ENCODE results near the gene CDH8. TPM values are rescaled to one million over a fixed set of nuclear protein-coding genes. Genes with fewer than 3 reads are reported as not detected.

Gene CDH8
- total RNA-seq, 2 experiments from 2014 or later = not detected

DNA sequence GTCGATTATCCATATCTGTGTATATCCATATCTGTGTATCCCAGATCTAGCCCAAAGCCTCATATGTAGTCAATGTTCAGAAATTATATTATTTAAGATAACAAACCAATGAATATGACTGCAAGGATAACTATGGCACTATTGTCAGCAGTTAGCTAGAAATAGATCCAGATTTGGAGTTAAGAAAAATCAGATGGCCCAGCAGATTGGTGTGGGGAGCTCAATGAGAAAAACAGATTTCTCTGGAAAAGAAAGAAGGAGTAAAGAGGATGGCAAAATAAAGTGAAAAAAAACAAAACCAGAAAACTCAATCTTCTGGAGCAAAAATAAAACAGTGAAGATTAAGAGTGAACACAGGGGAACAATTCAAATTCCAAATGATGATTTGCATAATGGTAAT is 10.6 kb upstream of the CDH8 start:
- ChIA-PET CTCF (no interaction called here), POLR2A (no interaction called here)
- DNase-seq = no peak
- no peaks in the 10 kb centered on the region for H3K36me3 Mint-ChIP-seq (ENCODE audit: low read depth)
- H3K27ac Mint-ChIP-seq = no peak overlapping the region
- peaks cover 7% of the 10 kb centered on the region for H3K9me3 Mint-ChIP-seq
- H3K4me3 Mint-ChIP-seq = no peak overlapping the region
- H3K4me1 Mint-ChIP-seq = no peaks in the 10 kb centered on the region
- no peaks in the 10 kb centered on the region for H3K27me3 Mint-ChIP-seq

DNA sequence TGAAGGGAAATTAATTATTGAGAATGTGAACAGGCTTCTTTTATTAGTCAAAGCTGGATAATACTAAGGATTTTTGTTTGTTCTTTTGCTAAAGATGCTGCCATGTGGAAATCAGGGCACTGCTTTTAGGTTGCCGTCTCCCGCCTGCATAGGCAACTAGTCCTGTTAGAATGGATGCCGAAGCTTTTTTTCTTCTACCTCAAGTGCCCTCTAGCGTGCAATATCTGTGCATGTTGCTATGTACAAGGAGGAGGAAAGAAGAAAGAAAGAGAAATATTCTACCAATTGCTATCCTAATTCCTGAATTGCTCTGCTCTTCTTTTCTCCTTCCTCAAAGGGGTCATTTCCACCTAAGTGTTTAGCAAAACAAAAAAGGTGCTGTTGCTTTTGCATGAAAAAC is 5.2 kb upstream of the CDH8 start:
- no peak overlapping the region for H3K4me3 Mint-ChIP-seq
- POLR2A ChIA-PET = no interaction called here
- H3K36me3 Mint-ChIP-seq (ENCODE audit: low read depth) = no peaks in the 10 kb centered on the region
- H3K9me3 Mint-ChIP-seq = peaks cover under 1% of the 10 kb centered on the region
- CTCF ChIA-PET = no interaction called here
- no peak overlapping the region for H3K27ac Mint-ChIP-seq
- DNase-seq = no peak
- peaks cover 3% of the 10 kb centered on the region for H3K27me3 Mint-ChIP-seq
- H3K4me1 Mint-ChIP-seq = no peaks in the 10 kb centered on the region

DNA sequence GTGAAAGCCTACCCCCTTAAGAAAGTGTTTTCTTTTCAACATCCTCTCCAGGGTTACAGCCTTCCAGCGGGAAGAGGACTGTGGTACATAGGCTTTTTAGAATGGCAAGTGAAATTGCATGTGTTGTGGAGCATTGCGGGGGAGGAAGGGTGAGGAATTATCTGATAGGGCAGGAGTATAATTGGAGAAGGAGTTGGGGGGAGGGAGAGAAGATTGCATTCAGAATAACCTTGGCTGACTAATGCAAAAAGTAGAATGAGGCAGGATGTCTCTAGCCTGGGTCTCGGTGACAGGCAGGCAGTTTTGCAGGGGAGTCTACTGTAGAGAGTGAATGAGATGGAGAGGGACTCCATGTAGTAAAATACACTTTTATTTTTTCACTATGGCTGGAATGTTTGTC is 2.4 kb upstream of the CDH8 start:
- Mint-ChIP-seq H3K27me3 (peaks cover 14% of the 10 kb centered on the region), H3K4me3 (no peak overlapping the region), H3K4me1 (no peaks in the 10 kb centered on the region), H3K27ac (no peak overlapping the region), H3K9me3 (no peaks in the 10 kb centered on the region), H3K36me3 (ENCODE audit: low read depth) (no peaks in the 10 kb centered on the region)
- POLR2A ChIA-PET = no interaction called here
- no peak for DNase-seq
- CTCF ChIA-PET = no interaction called here

DNA sequence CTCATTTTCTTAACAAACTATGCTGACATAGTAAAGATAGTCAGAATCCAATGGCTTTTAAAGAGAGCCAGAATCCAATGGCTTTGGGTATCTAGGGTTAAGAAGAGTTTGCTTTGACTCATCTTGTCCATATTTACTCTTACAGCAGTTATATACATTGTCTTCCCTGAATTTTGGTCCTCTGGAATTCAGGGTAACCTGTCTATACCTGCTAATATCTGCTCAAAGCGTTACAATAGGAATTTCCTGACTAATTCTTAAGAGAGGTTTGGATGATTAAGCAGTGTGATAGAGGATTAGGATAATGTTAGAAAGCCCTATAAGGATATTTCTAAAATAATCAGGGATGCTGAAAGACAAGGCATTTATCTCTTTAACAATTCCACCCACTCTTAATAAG is 2.0 kb upstream of the CDH8 start:
- DNase-seq = no peak
- Mint-ChIP-seq H3K9me3 (no peaks in the 10 kb centered on the region), H3K4me3 (no peak overlapping the region), H3K36me3 (ENCODE audit: low read depth) (no peaks in the 10 kb centered on the region), H3K27me3 (peaks cover 14% of the 10 kb centered on the region), H3K27ac (no peak overlapping the region), H3K4me1 (no peaks in the 10 kb centered on the region)
- POLR2A ChIA-PET = no interaction called here
- CTCF ChIA-PET = no interaction called here

DNA sequence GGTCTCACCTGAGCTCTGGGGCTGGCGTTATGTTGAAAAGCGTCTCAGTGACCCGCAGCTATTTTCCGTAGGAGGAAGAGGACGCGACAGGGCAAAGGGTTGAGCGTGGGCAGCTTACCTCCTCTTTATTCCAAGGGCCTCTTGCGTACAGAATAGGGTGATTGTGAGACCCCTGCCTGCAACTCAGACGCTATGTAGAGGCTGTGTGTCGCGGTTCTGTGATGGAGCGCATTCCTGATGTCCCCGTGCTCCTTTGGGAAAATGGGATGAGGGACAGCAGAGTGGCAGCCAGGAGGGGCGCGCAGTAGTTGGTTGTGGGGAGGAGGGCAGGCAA is 531 bp upstream of the CDH8 start:
- no peak for DNase-seq
- Mint-ChIP-seq H3K4me3 (no peak overlapping the region), H3K9me3 (no peaks in the 10 kb centered on the region), H3K27ac (peak overlapping the region; percentile 46), H3K4me1 (no peaks in the 10 kb centered on the region), H3K36me3 (ENCODE audit: low read depth) (no peaks in the 10 kb centered on the region), H3K27me3 (peaks cover 14% of the 10 kb centered on the region)
- POLR2A ChIA-PET = no interaction called here
- CTCF ChIA-PET = no interaction called here

DNA sequence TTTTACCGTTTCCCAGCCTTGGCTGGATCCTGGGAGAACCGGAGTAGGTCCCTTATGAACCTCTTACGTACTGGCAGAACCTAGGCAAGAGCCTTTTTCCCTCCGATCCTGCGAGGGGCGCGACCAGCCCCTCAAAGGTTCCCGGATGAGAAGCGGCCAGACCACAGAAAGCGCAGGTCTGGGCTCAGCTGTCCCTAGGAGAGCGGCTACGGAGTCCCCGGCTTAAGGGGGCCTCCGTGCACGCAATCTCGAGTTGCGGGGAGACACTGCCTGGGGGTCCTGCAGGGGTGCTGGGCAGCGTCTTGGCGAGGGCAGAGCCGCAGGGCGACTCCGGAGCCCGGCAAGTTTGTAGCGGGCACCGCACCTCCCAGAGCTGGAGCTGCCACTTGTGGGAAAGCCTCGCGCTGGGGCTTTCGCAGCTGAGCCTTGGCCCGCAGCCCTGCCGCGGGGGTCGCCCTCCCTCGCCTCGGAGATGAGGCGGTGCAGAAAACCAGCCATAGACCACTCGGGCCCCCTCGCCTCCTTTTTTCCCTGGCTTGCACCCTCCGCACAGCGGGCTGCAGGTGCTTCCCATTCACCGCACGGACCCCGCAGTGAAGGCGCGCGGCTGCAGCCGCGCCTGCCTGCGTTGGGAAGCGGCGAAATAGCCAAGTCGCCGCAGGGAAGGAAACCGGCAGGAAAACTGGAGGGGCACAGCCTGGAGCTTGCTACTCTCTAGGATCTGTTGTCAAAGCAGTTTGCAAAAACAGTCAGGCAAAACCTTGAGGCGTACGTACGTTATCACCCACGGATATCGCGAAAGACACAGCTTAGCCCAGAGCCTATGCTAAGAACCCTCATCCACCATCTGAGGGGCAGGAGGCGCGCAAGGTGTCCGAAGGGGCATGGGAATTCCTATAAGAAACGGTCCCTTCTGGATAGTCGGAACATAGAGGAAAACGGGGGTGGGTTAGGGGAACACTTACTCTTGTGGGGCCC is 834 bp downstream of the CDH8 start:
- H3K4me1 Mint-ChIP-seq = no peaks in the 10 kb centered on the region
- CTCF ChIA-PET = no interaction called here
- no peak overlapping the region for H3K27ac Mint-ChIP-seq
- H3K36me3 Mint-ChIP-seq (ENCODE audit: low read depth) = no peaks in the 10 kb centered on the region
- H3K9me3 Mint-ChIP-seq = no peaks in the 10 kb centered on the region
- H3K4me3 Mint-ChIP-seq = no peak overlapping the region
- DNase-seq = no peak
- POLR2A ChIA-PET = no interaction called here
- peaks cover 14% of the 10 kb centered on the region for H3K27me3 Mint-ChIP-seq

DNA sequence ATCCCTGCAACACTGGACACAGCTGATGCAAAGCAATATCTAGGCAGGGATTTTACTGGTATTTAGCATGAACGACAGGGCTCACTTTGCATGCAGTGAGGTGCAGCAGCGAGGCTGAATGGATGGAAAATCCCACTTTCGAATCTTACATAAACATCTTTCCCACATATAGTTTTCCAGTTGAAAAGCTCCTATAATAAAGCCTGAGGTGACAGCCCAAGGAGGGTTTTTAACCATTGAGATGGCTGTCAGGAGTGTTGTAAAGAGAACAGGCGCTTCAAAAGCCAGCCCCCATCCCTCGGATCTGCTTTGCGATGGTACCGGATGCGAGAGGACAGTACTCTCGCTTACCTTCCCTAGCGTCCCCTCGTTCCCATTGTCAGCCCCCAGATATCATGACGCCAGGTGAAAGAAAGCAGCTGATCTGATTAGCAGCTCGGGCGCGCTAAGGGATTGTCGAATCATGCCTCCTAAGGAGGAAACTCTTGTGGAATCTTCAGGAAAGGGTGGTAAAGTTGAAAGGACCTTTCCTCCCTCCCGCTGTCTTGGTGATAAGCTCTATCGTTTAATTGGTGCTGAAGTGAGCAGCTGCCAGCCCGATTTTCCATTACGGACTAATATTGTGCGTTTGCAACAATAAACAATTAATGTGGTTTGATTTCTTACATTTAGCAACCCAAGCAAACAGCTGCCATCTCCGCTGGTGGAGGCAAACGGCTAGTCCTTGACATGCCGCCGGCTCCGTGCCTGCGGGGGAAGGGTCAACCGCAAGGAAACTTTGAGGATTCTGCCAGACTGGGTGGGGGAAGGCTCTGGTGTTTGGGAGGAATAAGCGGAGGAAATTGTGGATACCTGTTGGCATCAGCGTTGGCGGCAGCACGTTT is 1.8 kb downstream of the CDH8 start:
- H3K27me3 Mint-ChIP-seq = peaks cover 14% of the 10 kb centered on the region
- ChIA-PET CTCF (no interaction called here), POLR2A (no interaction called here)
- H3K4me3 Mint-ChIP-seq = no peak overlapping the region
- DNase-seq = no peak
- no peaks in the 10 kb centered on the region for H3K36me3 Mint-ChIP-seq (ENCODE audit: low read depth)
- H3K27ac Mint-ChIP-seq = no peak overlapping the region
- no peaks in the 10 kb centered on the region for H3K9me3 Mint-ChIP-seq
- H3K4me1 Mint-ChIP-seq = no peaks in the 10 kb centered on the region

DNA sequence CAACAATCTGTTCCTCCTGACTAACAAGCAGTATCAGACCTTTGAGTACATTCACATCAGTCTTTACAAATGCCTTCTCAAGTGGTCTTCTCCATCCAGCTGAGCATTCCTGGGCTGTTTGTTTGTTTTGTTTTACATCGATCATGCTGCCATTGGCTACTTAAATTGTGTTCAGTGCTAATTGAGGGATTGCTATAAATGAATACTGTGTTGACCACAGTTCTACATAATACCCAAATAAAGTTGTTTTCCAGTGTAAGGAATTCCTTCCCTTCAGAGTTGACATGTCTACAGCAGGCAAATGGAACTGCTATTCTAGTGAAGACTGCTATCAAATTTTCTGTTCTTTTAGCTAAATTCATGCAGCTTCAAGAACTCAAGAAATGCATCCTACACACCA is 3.2 kb downstream of the CDH8 start:
- H3K9me3 Mint-ChIP-seq = peaks cover 3% of the 10 kb centered on the region
- no peaks in the 10 kb centered on the region for H3K36me3 Mint-ChIP-seq (ENCODE audit: low read depth)
- POLR2A ChIA-PET = no interaction called here
- no peak for DNase-seq
- peaks cover 14% of the 10 kb centered on the region for H3K27me3 Mint-ChIP-seq
- CTCF ChIA-PET = no interaction called here
- no peaks in the 10 kb centered on the region for H3K4me1 Mint-ChIP-seq
- no peak overlapping the region for H3K4me3 Mint-ChIP-seq
- H3K27ac Mint-ChIP-seq = no peak overlapping the region

DNA sequence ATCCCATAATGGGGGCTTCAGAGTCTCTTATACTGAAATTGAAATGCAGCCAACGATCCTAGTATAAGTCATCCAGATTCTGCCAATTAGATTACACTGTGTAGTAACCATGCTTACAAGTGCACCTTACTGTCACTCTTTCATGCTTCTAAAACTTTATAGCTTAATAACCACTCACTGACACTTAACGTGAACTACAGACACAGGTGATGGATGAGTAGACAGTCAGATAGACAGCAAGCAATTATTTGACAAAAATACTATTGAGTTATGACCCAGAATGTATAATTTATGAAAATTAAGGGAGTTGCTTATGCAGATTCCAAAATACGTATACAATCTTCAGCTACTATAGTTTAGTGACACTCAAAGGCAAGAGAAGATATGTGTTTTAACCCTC is 6.3 kb downstream of the CDH8 start:
- Mint-ChIP-seq H3K27ac (no peak overlapping the region), H3K36me3 (ENCODE audit: low read depth) (no peaks in the 10 kb centered on the region), H3K9me3 (peaks cover 3% of the 10 kb centered on the region), H3K4me1 (no peaks in the 10 kb centered on the region), H3K27me3 (peaks cover 4% of the 10 kb centered on the region), H3K4me3 (no peak overlapping the region)
- POLR2A ChIA-PET = no interaction called here
- CTCF ChIA-PET = no interaction called here
- DNase-seq = no peak

DNA sequence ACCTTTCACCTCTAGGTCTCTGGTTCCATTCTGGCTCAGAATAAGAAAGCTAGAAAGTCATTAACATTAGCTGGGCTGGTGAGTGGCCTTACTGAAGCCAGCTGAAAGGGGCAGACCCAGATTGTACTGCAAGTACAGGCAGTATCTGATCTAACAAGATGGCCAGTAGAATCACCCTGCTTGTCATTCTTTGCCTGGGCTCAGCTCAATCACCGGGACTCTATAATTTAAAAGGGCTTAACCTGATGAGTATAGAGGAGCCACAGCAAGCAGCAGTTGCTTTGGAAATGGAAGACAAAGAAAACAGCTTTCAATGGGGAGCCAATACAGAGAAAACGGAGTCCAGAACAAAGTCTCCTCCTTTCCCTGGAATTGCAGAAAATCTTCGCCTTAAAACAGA is 13.6 kb downstream of the CDH8 start:
- DNase-seq = no peak
- no peak overlapping the region for H3K4me3 Mint-ChIP-seq
- POLR2A ChIA-PET = no interaction called here
- no peaks in the 10 kb centered on the region for H3K9me3 Mint-ChIP-seq
- H3K36me3 Mint-ChIP-seq (ENCODE audit: low read depth) = no peaks in the 10 kb centered on the region
- no peaks in the 10 kb centered on the region for H3K27me3 Mint-ChIP-seq
- H3K4me1 Mint-ChIP-seq = no peaks in the 10 kb centered on the region
- CTCF ChIA-PET = no interaction called here
- H3K27ac Mint-ChIP-seq = no peak overlapping the region

DNA sequence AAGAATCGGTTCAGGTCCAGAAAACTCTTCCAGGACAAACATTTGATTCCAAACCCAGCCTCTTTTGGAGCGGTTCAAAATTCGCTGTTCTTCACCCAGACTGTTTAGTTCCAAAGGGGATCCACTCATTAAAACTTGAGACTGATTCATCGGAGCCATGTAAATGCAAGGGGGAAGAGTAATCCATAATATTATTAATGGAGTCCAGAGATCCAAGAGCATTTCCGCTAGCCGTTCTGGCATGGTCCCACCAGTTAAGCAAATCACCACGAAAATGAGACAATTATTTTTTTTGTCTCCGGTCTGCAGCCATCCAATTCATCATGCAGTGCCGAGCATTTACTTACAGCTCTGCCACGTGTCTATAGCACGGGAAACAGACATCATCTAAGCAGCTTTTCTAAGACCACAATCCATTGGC is 15.1 kb downstream of the CDH8 start:
- Mint-ChIP-seq H3K27ac (no peak overlapping the region), H3K4me1 (no peaks in the 10 kb centered on the region), H3K4me3 (no peak overlapping the region), H3K36me3 (ENCODE audit: low read depth) (no peaks in the 10 kb centered on the region), H3K9me3 (peaks cover 2% of the 10 kb centered on the region), H3K27me3 (no peaks in the 10 kb centered on the region)
- POLR2A ChIA-PET = no interaction called here
- CTCF ChIA-PET = no interaction called here
- DNase-seq = no peak

DNA sequence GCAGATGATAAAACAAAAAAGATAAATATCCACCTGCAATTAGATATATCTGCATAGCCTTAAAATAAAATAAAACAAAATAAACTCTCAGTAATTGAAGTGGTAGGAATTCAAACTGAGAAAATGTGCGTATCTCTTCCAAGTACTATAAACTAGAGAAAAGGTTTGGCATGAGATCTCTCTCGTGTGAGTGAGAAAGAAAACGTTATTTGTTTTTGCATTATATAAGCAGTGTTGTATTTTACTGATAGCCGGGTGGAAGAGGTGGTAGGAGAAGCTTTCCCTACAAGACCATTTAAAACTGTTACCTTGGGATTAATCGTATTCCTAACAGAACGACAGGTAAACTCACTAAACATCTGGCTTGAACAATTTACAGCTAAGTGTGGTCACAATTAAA is 15.6 kb downstream of the CDH8 start:
- Mint-ChIP-seq H3K4me1 (no peaks in the 10 kb centered on the region), H3K9me3 (peaks cover 2% of the 10 kb centered on the region), H3K27ac (no peak overlapping the region), H3K4me3 (no peak overlapping the region), H3K36me3 (ENCODE audit: low read depth) (no peaks in the 10 kb centered on the region), H3K27me3 (no peaks in the 10 kb centered on the region)
- ChIA-PET CTCF (no interaction called here), POLR2A (no interaction called here)
- no peak for DNase-seq

DNA sequence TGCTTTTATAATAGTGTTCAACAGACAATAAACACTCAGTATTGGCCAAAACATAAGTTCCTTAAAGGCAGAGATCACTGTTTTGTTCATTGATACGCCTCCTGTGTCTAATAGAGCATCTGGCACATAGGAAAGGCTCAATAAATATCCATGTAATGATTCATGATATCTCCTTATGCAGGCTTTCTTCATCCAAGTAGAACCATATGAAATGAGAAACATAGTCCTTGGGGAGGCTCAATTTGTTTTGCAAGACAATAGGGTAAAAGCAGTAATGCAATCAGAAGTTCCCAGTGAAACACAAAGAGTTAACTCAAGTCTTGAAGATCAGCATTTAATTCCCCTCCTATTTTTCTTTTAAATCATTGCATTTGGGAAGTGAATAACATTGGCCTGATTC is 16.4 kb downstream of the CDH8 start:
- Mint-ChIP-seq H3K4me1 (no peaks in the 10 kb centered on the region), H3K9me3 (peaks cover 2% of the 10 kb centered on the region), H3K4me3 (no peak overlapping the region), H3K36me3 (ENCODE audit: low read depth) (no peaks in the 10 kb centered on the region), H3K27me3 (no peaks in the 10 kb centered on the region), H3K27ac (no peak overlapping the region)
- POLR2A ChIA-PET = no interaction called here
- CTCF ChIA-PET = no interaction called here
- no peak for DNase-seq
